Ascending aorta (tissue), 2 donors: Measurements from ENCODE around the gene MT1E. TPM values are rescaled to one million over a fixed set of nuclear protein-coding genes. Genes with fewer than 3 reads are reported as not detected.
A peak's percentile ranks its signal among the peaks of the same experiment; 100 is the strongest.

Source experiments
- DNase-seq, 2 donors: peaks; one replicate each; pipeline ENCODE4 v3.0.0-alpha.2; 2019; ENCODE audit warnings: low spot score in 2 of 2
- H3K27ac ChIP-seq, 2 donors: fragments of 200-600 bp; sonication (generic); one replicate each; pipeline ENCODE4 v1.5.1; 2016 to 2017; ENCODE audit warnings: mild to moderate bottlenecking in 1 of 2
- H3K27me3 ChIP-seq: fragments of 200-600 bp; sonication (generic); one replicate; pipeline ENCODE4 v1.5.1; 2017
- H3K36me3 ChIP-seq, 2 donors: fragments of 200-600 bp; sonication (generic); one replicate each; pipeline ENCODE4 v1.5.1; 2016
- H3K4me1 ChIP-seq, 2 donors: fragments of 200-600 bp; sonication (generic); one replicate each; pipeline ENCODE4 v1.5.1; 2016 to 2017; ENCODE audit warnings: mild to moderate bottlenecking in 1 of 2
- H3K4me3 ChIP-seq, 2 donors: fragments of 200-600 bp; sonication (generic); one replicate each; pipeline ENCODE4 v1.5.1; 2016 to 2017; ENCODE audit warnings: mild to moderate bottlenecking in 1 of 2
- H3K9me3 ChIP-seq, 2 donors: fragments of 200-600 bp; sonication (generic); one replicate each; pipeline ENCODE4 v1.5.1; 2016
- intact Hi-C: fragments of 100-400 bp; cut with DNase I; formaldehyde crosslinking; loops from one replicate; pipeline ENCODE4 v1.15.1; 2023
- total RNA-seq: library from RNA; depleted of rRNA; stranded (reverse); fragments of >200 nt; gene quantifications from one replicate; pipeline ENCODE4 v1.1.0, GENCODE V29; 2016
- TF ChIP-seq, protein P1 (sequence below), 3 experiments: fragments of 200-600 bp in 2 of 3; fragments of 450-650 bp in 1 of 3; sonication (generic) in 2 of 3; IDR thresholded peaks; one replicate each; pipeline ENCODE4 v1.5.1; 2016 to 2019; ENCODE audit warnings: antibody characterized with exemption in 3 of 3, mild to moderate bottlenecking in 1 of 3, moderate library complexity in 1 of 3

MT1E gene
- total RNA-seq, 1 donor from 2014 or later = 456 TPM

DNA sequence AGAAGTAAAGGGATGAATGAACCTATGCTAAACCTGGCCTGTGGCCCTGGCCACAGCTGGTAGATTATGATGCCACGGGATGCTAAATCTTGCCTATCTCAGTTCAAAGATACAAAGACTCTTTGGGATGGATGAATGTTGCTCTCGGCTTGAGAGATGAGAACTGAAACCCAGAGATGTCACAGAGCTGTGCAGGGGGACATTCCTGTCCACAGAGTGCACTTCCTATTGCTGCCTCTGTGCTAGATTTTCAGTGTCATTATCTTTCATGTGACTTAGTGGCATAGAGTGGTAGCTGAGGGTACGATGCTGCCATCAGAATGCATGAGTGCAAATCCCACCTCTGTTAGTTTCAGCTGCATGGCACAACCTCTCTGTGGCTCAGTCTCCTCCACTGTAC lies 4.6 kb downstream of the MT1E start:
- intact Hi-C loops = loop anchor here (10.0 kb wide), 1 partner anchor 555 kb away; the partner anchor contains the start of genes PSME3IP1 and RSPRY1
- peaks cover 6 to 12% of the 10 kb centered on the region in 2 donors for H3K4me1 ChIP-seq
- TF ChIP-seq, protein P1, sequence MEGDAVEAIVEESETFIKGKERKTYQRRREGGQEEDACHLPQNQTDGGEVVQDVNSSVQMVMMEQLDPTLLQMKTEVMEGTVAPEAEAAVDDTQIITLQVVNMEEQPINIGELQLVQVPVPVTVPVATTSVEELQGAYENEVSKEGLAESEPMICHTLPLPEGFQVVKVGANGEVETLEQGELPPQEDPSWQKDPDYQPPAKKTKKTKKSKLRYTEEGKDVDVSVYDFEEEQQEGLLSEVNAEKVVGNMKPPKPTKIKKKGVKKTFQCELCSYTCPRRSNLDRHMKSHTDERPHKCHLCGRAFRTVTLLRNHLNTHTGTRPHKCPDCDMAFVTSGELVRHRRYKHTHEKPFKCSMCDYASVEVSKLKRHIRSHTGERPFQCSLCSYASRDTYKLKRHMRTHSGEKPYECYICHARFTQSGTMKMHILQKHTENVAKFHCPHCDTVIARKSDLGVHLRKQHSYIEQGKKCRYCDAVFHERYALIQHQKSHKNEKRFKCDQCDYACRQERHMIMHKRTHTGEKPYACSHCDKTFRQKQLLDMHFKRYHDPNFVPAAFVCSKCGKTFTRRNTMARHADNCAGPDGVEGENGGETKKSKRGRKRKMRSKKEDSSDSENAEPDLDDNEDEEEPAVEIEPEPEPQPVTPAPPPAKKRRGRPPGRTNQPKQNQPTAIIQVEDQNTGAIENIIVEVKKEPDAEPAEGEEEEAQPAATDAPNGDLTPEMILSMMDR (IDR thresholded peaks at IDR 0.05) = no peak
- H3K27me3 ChIP-seq = no peaks in the 10 kb centered on the region
- H3K36me3 ChIP-seq = no peaks in the 10 kb centered on the region
- no peak for DNase-seq
- H3K4me3 ChIP-seq = no peak overlapping the region
- peak overlapping the region in 1 of 2 donors; percentile 85 for H3K27ac ChIP-seq
- H3K9me3 ChIP-seq = no peaks in the 10 kb centered on the region

DNA sequence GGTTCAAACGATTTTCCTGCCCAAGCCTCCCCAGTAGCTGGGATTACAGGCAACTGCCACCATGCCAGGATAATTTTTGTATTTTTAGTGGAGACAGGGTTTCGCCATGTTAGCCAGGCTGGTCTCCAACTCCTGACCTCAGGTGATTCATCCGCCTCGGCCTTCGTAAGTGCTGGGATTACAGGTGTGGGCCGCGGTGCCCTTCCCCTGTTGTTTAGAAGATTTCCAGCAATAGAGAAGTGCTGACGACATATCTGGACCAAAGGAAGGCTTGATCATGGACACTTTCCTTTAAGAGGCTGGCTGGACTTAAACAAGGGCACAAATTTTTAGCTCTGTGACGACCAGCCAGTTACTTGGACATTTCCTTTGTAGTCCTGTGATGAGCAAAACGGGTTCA lies 5.6 kb downstream of the MT1E start:
- TF ChIP-seq, protein P1 (IDR thresholded peaks at IDR 0.05) = no peak
- Histone ChIP-seq H3K4me3 (no peak overlapping the region), H3K4me1 (peaks cover 6 to 12% of the 10 kb centered on the region in 2 donors)

DNA sequence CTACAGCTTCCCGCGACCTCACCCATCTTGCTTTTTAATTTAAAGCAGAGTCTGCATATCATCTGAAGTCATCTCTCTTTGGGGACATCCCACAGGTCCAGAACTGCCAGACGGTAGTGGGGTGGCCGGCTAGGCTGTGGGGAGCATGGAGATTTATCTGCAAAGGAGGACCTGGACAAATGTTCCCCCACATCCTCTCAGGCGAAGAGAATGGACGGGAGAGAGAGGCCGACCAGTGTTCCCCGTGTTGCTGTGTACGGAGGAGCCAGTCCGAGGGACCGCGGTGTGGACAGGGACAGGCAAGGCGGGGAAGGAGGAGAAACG lies 6.2 kb downstream of the MT1E start:
- TF ChIP-seq, protein P1 (IDR thresholded peaks at IDR 0.05) = no peak
- Histone ChIP-seq H3K27me3 (no peaks in the 10 kb centered on the region), H3K36me3 (no peaks in the 10 kb centered on the region), H3K27ac (peak overlapping the region; percentile 88 to 96), H3K4me1 (peaks cover 6 to 12% of the 10 kb centered on the region in 2 donors), H3K4me3 (peak overlapping the region; percentile 54 to 88), H3K9me3 (no peaks in the 10 kb centered on the region)
- no peak for DNase-seq
- intact Hi-C loops = loop anchor here (2.0 to 10.0 kb wide), 2 partner anchors 51 to 553 kb away; partner anchors contain the start of genes MT1X, PSME3IP1 and RSPRY1

More for the DNA sequence above, 5.6 kb downstream of the MT1E start:
- Histone ChIP-seq H3K9me3 (no peaks in the 10 kb centered on the region), H3K27ac (peak overlapping the region; percentile 88 to 96), H3K36me3 (no peaks in the 10 kb centered on the region), H3K27me3 (no peaks in the 10 kb centered on the region)
- intact Hi-C loops = loop anchor here (10.0 kb wide), 1 partner anchor 554 kb away; the partner anchor contains the start of genes PSME3IP1 and RSPRY1
- DNase-seq = no peak

DNA sequence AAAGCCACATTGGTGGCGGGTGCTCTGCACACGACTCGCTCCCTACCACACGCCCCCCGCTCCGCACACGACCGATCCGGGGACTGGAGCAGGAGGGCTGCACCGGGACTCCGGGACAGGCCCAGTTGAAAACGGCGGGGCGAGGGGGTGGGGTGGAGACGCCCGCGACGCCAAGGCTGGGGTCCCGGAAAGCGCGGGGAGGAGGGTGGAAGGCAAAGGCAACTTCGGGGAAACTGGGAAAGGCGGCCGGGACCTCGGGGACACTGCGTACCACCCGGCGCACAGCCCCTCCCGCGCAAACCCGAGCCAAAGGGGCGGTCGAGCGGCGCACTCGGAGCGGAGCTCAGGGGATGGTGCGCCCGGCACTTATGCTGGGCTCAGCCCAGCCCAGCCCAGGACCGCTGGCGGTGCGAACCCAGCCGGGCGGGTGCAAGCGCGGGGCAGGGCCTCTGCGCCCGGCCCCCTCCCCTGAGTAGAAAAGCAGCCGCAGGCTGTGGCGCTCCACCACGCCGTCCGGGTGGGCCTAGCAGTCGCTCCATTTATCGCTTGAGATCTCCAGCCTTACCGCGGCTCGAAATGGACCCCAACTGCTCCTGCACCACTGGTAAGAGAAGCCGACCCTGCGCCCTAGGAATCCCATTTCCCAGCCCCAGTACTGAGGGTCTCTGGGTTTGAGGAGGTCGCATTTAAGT lies 6.7 kb downstream of the MT1E start, which contains the start of gene MT1M:
MT1M (plus strand) TSS at position 504 of the 692 bp plus-strand sequence; CDS start at position 577, 73 bp downstream.
- Histone ChIP-seq H3K9me3 (no peaks in the 10 kb centered on the region), H3K27me3 (no peaks in the 10 kb centered on the region), H3K36me3 (no peaks in the 10 kb centered on the region), H3K27ac (peak within 1 kb of the TSS; percentile 88 to 96), H3K4me1 (peaks cover 3 to 12% of the 10 kb centered on the region in 2 donors), H3K4me3 (peak within 1 kb of the TSS; percentile 54 to 88)
- intact Hi-C loops = loop anchor here (2.0 to 10.0 kb wide), 2 partner anchors 50 to 552 kb away; partner anchors contain the start of genes MT1X, PSME3IP1 and RSPRY1
- DNase-seq = peak in 1 of 2 donors; percentile 88
- TF ChIP-seq, protein P1 (IDR thresholded peaks at IDR 0.05) = no peak

DNA sequence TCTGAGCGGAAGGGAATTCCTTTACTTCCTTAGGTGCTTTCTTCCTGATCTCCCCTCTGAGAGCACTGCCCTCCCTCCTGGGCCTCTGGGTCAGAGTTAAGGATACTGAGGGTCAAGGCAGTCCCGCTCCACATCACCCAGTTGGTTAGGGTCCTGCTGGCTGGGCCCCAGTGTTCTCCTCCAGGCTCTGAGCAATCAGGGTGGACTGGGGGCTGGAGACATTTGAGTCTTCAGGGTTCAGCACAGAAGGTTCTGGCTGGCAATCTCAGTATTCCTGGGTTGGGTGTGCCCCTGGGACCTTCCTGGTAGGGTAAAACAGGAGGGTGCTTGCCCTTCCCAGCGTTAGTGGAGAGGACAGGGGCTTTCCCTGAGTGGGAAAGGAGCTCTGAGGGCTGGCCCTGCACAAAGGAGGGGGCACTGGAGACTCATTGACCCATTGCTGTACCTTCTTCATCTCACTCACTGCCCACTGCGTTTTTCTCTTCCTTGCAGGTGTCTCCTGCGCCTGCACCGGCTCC lies 7.3 kb downstream of the MT1E start:
- Histone ChIP-seq H3K36me3 (no peaks in the 10 kb centered on the region), H3K9me3 (no peaks in the 10 kb centered on the region), H3K27ac (peak overlapping the region; percentile 88 to 96), H3K27me3 (no peaks in the 10 kb centered on the region), H3K4me1 (peaks cover 3 to 12% of the 10 kb centered on the region in 2 donors), H3K4me3 (peak overlapping the region; percentile 54 to 88)
- no peak for DNase-seq
- intact Hi-C loops = loop anchor here (2.0 to 10.0 kb wide), 2 partner anchors 50 to 552 kb away; partner anchors contain the start of genes MT1X, PSME3IP1 and RSPRY1
- TF ChIP-seq, protein P1 (IDR thresholded peaks at IDR 0.05) = no peak
